DMS153 treated with DMSO at 0.1 percent for 48 hours (cell line): ENCODE results near the gene DTNB.
"Not testable (repeated sequence)": the region's sequence is repeated elsewhere in the genome, so short reads cannot be mapped to it uniquely, and the experiment has no call there.

Experiments used
- DNase-seq: peaks from one replicate; lab custom pipeline; 2025; ENCODE audit not compliant: unreplicated experiment; lab: John Stamatoyannopoulos, UW

The DTNB gene

DNA sequence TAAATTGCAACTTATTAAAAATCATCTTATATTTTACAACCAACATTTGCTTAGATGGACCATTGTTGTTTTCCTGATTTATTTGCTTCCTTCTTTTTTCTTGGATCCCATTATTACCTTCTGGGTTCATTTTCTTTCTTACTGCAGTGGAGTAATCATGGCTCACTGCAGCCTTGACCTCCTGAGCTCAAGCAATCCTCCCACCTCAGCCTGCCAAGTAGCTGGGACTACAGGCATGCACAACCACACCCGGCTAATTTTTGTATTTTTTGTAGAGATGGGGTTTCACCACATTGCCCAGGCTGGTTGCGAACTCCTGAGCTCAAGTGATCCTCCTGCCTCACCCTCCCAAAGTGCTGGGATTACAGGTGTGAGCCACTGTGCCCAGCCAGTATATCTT, 123.8 kb downstream of the DTNB start:
- not testable (repeated sequence) for DNase-seq

DNA sequence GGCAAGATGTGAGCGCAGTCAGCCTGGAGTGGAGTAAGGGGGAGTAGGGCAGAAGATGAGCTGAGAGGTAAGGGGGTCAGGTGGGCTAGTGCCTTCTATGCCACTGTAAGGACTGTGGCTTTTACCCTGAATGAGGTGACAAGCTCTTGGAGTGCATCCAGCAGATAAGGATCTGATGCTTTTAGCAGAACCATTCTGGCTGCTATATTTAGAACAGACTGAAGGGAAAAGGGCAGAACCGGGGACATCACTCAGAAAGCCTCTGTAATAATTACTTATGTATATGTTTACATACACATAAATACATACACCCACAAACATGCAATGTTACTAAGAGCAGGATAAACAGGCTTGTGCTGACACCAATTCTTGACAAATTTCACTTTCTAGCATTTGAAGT, 124.8 kb downstream of the DTNB start:
- DNase-seq, result peak; percentile 13

DNA sequence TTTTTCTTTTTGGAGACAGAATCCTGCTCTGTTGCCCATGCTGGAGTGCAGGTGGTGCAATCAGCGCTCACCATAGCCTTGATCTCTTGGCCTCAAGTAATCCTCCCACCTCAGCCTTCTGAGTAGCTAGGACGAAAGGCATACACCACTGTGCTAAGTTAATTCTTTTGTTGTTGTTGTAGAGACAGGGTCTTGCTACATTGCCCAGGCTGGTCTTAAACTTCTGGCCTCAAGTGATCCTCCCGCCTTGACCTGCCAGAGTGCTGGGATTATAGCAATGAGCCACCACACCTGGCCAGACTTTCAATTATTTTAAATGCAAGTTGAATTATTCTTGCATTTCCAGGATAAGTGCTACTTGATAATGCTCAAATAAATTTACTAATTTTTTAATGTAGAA, 126.5 kb downstream of the DTNB start:
- DNase-seq, result no peak

DNA sequence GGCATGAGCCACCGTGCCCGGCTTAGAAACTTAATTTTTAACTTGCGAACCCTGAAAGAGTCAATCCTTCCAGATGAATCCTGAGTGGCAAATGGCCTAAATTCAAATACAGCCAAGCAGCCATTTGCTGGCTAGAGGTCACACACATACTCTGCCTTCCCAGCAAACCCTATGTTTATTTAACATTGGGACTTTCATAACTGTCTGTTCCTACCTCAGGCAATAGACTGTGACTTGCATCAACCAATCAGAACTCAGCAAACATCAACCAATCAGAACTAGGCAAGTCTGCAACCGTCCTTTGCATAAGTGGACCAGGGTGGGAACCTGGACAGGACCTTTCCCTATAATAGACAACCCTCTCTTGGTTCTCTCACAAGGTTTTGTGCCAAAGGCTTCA, 127.5 kb downstream of the DTNB start:
- no peak for DNase-seq

GRCh38 chr2:25544445-25544844, 128.9 kb downstream of the DTNB start:
- DNase-seq, result no peak

DNA sequence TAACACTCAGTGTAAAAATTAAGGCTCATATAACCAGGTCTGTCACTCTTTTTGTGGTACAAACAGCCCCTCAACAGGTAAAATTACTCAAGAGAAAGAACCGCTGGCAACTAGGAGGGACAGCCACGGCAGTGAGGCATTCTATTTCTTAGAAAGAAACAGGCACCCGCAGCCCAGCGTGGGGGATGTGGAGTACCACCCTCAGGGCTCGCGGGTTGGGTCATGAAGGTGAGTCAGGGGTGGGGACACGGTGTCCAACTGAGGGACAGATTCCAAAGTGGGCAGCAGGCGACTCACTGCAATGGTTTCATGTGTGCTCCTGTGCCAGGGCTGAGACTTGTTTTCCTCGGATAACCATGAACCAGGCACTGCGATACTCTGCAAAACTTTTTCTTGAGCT, 129.4 kb downstream of the DTNB start:
- DNase-seq, result no peak

DNA sequence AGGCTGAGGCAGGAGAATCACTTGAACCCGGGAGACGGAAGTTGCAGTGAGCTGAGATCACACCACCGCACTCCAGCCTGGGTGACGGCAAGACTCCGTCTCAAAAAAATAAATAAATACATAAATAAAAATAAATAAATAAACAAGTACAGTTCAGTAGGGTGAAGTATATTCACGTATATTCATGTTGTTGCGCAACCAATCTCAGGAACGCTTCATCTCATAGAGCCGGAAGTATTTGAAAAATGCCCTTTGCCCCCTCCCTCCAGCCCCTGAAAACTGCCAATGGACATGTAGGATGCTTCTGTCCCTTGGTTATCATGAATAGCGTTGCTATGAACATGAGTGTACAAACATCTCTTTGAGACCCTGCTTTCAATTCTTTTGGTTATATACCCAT, 132.0 kb downstream of the DTNB start:
- DNase-seq, result no peak

- no peak for DNase-seq
Observed at GRCh38 chr2:25539136-25539535, 134.2 kb downstream of the DTNB start.

DNA sequence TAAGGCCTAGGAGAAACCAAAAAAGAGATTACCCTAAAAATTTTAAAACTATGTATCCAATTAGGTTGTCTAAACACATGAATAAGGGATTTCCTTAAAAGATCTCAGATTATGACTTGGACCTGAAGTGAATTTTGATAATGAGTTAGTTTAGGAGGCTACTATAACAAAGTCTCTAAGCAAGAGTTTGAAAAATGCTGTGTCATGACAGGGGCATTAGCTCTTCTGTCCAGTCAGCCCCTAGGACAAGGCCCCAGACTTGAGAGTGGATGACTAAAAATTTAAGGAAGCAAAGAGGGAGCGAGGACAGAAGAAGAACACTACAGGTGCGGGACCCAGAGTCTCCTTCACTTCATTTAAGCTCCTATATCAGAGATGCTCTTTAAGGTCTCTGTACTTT, 135.9 kb downstream of the DTNB start:
- no peak for DNase-seq

DNA sequence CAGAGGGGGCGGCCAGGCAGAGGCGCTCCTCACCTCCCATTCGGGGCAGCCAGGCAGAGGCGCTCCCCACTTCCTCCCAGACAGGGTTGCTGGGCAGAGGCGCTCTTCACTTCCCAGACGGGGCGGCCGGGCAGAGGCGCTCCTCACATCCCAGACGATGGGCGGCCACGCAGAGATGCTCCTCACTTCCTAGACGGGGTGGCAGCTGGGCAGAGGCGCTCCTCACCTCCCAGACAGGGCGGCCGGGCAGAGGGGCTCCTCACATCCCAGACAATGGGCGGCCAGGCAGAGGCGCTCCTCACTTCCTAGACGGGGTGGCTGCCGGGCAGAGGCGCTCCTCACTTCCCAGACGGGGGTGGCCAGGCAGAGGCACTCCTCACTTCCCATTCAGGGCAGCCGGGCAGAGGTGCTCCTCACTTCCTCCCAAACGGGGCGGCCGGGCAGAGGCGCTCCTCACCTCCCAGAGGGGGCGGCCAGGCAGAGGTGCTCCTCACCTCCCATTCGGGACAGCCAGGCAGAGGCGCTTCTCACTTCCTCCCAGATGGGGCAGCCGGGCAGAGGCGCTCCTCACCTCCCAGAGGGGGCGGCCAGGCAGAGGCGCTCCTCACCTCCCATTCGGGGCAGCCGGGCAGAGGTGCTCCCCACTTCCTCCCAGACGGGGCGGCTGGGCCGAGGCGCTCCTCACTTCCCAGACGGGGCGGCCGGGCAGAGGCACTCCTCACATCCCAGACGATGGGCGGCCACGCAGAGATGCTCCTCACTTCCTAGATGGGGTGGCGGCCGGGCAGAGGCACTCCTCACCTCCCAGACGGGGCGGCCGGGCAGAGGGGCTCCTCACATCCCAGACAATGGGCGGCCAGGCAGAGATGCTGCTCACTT, 137.7 kb downstream of the DTNB start:
- DNase-seq, result not testable (repeated sequence)

GRCh38 chr2:25534937-25535336, 138.4 kb downstream of the DTNB start:
- DNase-seq, result not testable (repeated sequence)

GRCh38 chr2:25534455-25534854, 138.9 kb downstream of the DTNB start:
- no peak for DNase-seq

GRCh38 chr2:25533771-25534170, 139.6 kb downstream of the DTNB start:
- DNase-seq, result not testable (repeated sequence)

DNA sequence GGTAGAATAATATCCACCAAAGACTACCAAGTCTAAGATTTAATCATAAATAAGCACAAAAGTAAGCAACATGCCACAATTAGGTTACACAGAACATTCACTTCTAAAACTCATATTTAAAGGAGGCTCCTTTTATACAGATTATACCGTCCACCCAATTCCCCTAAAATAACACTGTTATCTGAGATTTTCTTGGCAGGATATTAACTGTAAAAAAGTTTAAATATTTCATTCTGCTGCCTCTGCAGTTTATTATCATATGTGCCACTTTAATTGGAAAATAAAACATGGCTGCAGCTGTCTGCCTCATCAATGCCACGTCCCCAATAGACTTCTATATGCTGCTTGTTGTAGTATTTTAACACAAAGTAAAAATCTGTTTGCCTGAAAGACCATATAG, 140.9 kb downstream of the DTNB start:
- DNase-seq, result no peak

DNA sequence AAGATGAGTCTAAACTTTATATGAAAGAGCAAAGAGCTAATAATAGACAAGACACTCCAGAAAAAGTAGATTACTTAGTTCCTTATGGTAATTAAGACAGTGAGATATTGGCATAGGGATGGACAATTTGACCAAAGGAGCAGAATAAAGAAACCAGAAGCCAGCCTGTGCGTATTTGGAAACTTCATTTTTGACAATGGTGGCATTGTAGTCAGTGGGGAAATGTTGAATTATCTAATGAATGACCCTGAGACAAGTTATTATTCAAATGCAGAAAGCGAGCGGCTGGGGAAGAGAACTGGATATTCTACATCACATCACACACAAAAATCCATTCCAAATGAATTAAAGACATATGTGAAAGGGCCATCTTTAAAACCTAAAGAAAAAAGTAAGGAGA, 144.3 kb downstream of the DTNB start:
- DNase-seq, result no peak

- DNase-seq, result no peak
Observed at GRCh38 chr2:25528173-25528572, 145.2 kb downstream of the DTNB start.

DNA sequence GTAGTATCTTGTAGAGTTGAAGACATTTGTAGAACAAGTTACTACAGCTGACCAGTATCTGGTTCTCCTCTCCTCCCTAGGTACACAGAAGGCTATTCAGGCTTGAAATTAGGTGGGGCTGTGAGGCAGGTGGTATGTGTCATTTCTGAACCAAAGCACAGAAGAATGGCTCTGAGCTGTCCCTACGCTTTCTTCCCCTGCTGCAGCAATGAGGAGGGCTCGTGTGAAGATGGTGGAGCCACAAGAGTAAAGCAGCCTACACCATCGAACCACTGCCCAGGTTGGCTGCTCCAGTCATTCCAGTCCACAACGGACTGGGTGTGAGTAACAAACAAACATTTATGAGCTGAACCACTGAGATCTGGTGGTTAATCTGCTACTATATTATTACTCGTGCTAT, 148.9 kb downstream of the DTNB start:
- no peak for DNase-seq

DNA sequence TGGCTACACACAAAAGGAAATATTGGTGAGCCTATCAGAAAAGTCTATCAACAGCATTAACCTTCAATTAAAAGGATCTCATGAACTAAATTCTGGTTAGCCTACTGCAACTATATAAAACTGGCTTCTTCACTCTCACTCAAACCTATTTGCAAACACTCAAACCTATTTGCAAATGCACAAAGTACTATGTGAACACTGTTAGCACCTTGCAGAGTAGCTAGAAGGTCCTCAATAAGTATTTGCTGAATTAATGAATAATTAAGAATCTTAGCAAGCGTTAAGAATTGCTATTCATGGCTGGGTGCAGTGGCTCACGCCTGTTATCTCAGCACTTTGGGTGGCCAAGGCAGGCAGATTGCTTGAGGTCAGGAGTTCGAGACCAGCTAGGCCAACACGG, 150.3 kb downstream of the DTNB start:
- no peak for DNase-seq

DNA sequence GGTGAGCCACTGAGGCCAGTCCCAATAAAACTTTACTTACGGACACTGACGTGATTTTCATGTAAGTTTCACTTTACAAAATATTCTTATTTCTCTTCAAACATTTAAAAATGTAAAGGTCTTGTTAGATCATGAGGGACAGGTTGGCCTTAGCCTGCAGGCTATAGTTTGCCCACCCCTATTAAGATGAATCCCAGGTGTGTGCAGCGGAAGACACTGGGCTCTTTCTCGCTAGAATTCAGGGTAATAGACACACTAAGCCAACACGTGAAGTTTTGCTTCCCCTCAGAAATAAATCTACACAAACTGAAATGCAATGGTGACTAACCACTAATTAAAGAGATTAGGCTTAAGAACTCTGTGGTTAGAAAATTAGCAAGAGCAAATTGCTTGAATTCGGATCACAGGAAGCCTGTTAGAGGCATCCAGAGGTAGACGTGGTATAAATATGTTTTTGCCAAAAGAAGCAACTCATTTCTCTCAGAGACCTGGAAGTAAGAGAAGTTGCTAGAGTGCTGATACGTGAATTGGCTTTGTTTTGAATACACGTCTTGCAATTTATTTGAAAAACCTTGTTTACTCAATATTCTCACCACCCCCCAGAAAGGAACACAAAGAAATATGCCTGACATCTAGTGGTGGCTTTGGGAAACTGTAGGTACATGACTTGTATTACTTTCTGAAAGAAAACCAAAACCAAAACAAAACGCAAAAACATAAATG, 151.6 kb downstream of the DTNB start:
- peak; percentile 53 for DNase-seq

DNA sequence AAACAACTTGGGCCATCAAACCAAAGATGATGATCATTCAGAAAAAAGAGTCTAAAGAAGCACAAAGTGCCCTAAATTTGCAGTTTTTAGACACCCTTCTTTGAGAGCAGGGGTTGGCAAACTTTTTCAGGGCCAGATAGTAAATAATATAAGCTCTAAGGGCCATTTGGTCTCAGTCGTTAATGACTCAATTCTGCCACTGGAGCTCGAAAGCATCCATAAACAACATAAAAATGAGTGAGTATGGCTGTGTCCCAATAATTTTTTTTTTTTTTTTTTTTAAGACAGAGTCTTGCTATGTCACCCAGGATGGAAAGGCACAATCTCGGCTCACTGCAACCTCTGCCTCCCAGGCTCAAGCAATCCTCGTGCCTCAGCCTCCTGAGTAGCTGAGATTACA, 152.3 kb downstream of the DTNB start:
- no peak for DNase-seq

GRCh38 chr2:25517701-25518100, 155.7 kb downstream of the DTNB start:
- no peak for DNase-seq

DNA sequence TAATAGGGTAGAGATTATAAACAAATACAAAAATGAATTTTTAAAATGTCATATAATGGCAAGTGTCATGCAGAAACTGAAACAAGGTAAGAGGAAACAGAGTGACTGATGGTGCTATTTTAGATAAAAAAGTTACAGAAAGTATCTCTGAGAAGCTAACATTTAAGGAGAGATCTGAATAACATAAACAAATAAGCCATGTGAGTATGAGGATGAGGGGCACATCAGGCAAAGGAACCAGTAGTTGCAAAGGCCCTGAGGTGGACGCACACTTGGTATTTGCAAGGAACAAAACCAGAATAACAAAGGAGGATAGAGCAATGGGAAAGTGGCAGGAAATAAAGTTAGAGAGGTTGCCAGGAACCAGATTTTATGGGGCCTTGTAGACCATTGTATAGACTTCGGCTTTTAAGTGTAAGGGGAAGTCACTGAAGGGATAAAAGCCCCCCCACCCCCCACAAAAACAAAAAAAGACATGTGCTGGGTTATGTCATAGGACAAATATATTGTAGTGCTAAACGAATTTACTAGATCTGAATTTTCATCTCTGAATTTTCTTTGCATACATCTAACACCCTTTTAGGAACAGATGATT, 159.2 kb downstream of the DTNB start:
- no peak for DNase-seq
